ENCODE measurements around the gene AADACL3. TPM values are rescaled to one million over a fixed set of nuclear protein-coding genes. Genes with fewer than 3 reads are reported as not detected.

The AADACL3 gene
- total and polyA plus RNA-seq, 2 donors (not counting 3 experiments of a cell fraction or from before 2014, with no cell fraction given), result not detected

GRCh38 chr1:12696658-12697057, 19.3 kb upstream of the AADACL3 start:
- Histone ChIP-seq H3K9me1 (replicated peaks; ENCODE audit: control insufficient read depth, extremely low read depth, insufficient read depth, low read length) (no peaks in the 10 kb centered on the region), H3K9ac (replicated peaks; ENCODE audit: extremely low read depth, insufficient read depth, low read length) (no peak overlapping the region), H3K79me2 (ENCODE audit: control insufficient read depth, insufficient read depth, low read length) (no peaks in the 10 kb centered on the region), H4K20me1 (replicated peaks; ENCODE audit: control insufficient read depth, extremely low read depth, insufficient read depth, low read length) (no peaks in the 10 kb centered on the region), H3K4me2 (ENCODE audit: insufficient read depth, low read length) (no peak overlapping the region), H3K4me1 (ENCODE audit: control insufficient read depth, extremely low read depth, insufficient read depth, low read length) (no peaks in the 10 kb centered on the region), H3K9me3 (replicated peaks; ENCODE audit: control insufficient read depth, insufficient read depth, low read length) (no peaks in the 10 kb centered on the region), H2AFZ (ENCODE audit: low read depth, low read length) (no peak overlapping the region), H3K36me3 (ENCODE audit: control insufficient read depth in 2 of 2, extremely low read depth in 1 of 2, insufficient read depth in 2 of 2, low read length in 2 of 2) (no peaks in the 10 kb centered on the region), H3K27me3 (ENCODE audit: control insufficient read depth in 2 of 2, insufficient read depth in 2 of 2, low read length in 2 of 2) (no peaks in the 10 kb centered on the region), H3K27ac (ENCODE audit: insufficient read depth, low read depth, low read length) (no peak overlapping the region), H3K4me3 (replicated peaks in 1 of 3; ENCODE audit: insufficient read depth in 1 of 3, low read depth in 1 of 3, low read length in 3 of 3) (no peak overlapping the region)
- intact Hi-C loops (cut with micrococcal nuclease), result no loop called here
- no peak for DNase-seq (ENCODE audit: low read depth, low spot score)
- no peak for FAIRE-seq
- BruUV-seq (replicated peaks), result no TSS peak
- TF ChIP-seq EZH2 (IDR thresholded peaks at IDR 0.05; ENCODE audit: borderline replicate concordance, low read depth, low read length, severe bottlenecking) (no peak), JUN (IDR thresholded peaks at IDR 0.05; ENCODE audit: borderline replicate concordance, insufficient read depth, insufficient read length, low read depth) (no peak)
- dilution Hi-C loops (cut with MboI; ENCODE audit: extremely low pct_ligation_motif_present, low sequenced_read_pairs), result no loop called here
- CTCF ChIA-PET, result no interaction called here
- POLR2A ChIA-PET, result no interaction called here

GRCh38 chr1:12697397-12697796, 18.5 kb upstream of the AADACL3 start:
- Histone ChIP-seq H3K9me3 (replicated peaks; ENCODE audit: control insufficient read depth, insufficient read depth, low read length) (no peaks in the 10 kb centered on the region), H3K36me3 (ENCODE audit: control insufficient read depth in 2 of 2, extremely low read depth in 1 of 2, insufficient read depth in 2 of 2, low read length in 2 of 2) (no peaks in the 10 kb centered on the region), H3K79me2 (ENCODE audit: control insufficient read depth, insufficient read depth, low read length) (no peaks in the 10 kb centered on the region), H3K27ac (ENCODE audit: insufficient read depth, low read depth, low read length) (no peak overlapping the region), H4K20me1 (replicated peaks; ENCODE audit: control insufficient read depth, extremely low read depth, insufficient read depth, low read length) (no peaks in the 10 kb centered on the region), H3K9me1 (replicated peaks; ENCODE audit: control insufficient read depth, extremely low read depth, insufficient read depth, low read length) (no peaks in the 10 kb centered on the region), H3K27me3 (ENCODE audit: control insufficient read depth in 2 of 2, insufficient read depth in 2 of 2, low read length in 2 of 2) (no peaks in the 10 kb centered on the region), H3K9ac (replicated peaks; ENCODE audit: extremely low read depth, insufficient read depth, low read length) (no peak overlapping the region), H3K4me3 (replicated peaks in 1 of 3; ENCODE audit: insufficient read depth in 1 of 3, low read depth in 1 of 3, low read length in 3 of 3) (no peak overlapping the region), H2AFZ (ENCODE audit: low read depth, low read length) (no peak overlapping the region), H3K4me2 (ENCODE audit: insufficient read depth, low read length) (no peak overlapping the region), H3K4me1 (ENCODE audit: control insufficient read depth, extremely low read depth, insufficient read depth, low read length) (no peaks in the 10 kb centered on the region)
- intact Hi-C loops (cut with micrococcal nuclease), result no loop called here
- TF ChIP-seq CTCF (IDR thresholded peaks at IDR 0.05; ENCODE audit: extremely low read depth in 1 of 2, insufficient read depth in 1 of 2, low read depth in 1 of 2, low read length in 2 of 2) (no peak), MYC (IDR thresholded peaks at IDR 0.05; ENCODE audit: low read depth, low read length) (no peak), JUN (IDR thresholded peaks at IDR 0.05; ENCODE audit: borderline replicate concordance, insufficient read depth, insufficient read length, low read depth) (no peak)
- no TSS peak for BruUV-seq (replicated peaks)
- FAIRE-seq (no peak), DNase-seq (ENCODE audit: low read depth, low spot score) (no peak)
- ChIA-PET POLR2A (no interaction called here), CTCF (no interaction called here)
- dilution Hi-C loops (cut with MboI; ENCODE audit: extremely low pct_ligation_motif_present, low sequenced_read_pairs), result no loop called here
